K562 (cell line): ENCODE data around the gene HEPHL1. TPM values are rescaled to one million over a fixed set of nuclear protein-coding genes. Genes with fewer than 3 reads are reported as not detected.

Experiments
- ATAC-seq: fragments of 200-7000 bp; cut with Tn5 transposase; 3 replicates; pipeline ENCODE4 v1.9.1; 2020; ENCODE audit warnings: moderate library complexity
- BruUV-seq: library from RNA; stranded (reverse); fragments of 400-500 nt; replicated peaks from 2 replicates; lab custom pipeline; 2021; lab: Mats Ljungman, UMichigan
- CTCF ChIA-PET: fragments of 300-600 bp; formaldehyde crosslinking; extraction: SDS; loops from one replicate; lab custom pipeline; 2021; ENCODE audit warnings: low intra/inter-chr PET ratio; lab: Yijun Ruan, JAX
- POLR2A ChIA-PET: fragments of 300-600, 350-650 bp; sonication (Branson Sonifier 250); formaldehyde crosslinking; extraction: SDS; loops from one replicate; lab custom pipeline; 2021; ENCODE audit warnings: antibody characterized with exemption, inconsistent platforms; lab: Yijun Ruan, JAX
- DNase-seq, 4 experiments: peaks; one replicate each; pipeline versions ENCODE4 v3.0.0 to v3.0.0-alpha.2; 2011 to 2018; ENCODE audit warnings: low spot score in 3 of 4, mixed read lengths in 3 of 4; ENCODE audit errors: extremely low read depth in 1 of 4
- FAIRE-seq: peaks from 2 replicates; lab custom pipeline; 2011; peaks lifted over from hg19 to GRCh38; lab: Jason Lieb, UNC
- H2AFZ ChIP-seq: 2 replicates; pipeline ENCODE4 v1.6.0; 2011; ENCODE audit warnings: low read depth, low read length, control low read depth, inconsistent platforms
- H3K27ac ChIP-seq: fragments of 200-600 bp; 3 replicates; pipeline ENCODE4 v1.8.0; 2011; ENCODE audit warnings: low read depth, mild to moderate bottlenecking, control low read depth, inconsistent platforms, low read length, moderate library complexity, mixed read lengths; ENCODE audit errors: extremely low read depth
- H3K27me3 ChIP-seq, 2 experiments: fragments of 300-600 bp in 1 of 2; 2 replicates in 1 of 2; 3 replicates in 1 of 2; pipeline versions ENCODE4 v1.6.0 to v1.8.0; 2011; ENCODE audit warnings: inconsistent platforms in 2 of 2, low read length in 2 of 2, mild to moderate bottlenecking in 1 of 2, mixed read lengths in 1 of 2, moderate library complexity in 1 of 2; ENCODE audit not compliant: control insufficient read depth in 2 of 2, insufficient read depth in 2 of 2
- H3K36me3 ChIP-seq: fragments of 300-600 bp; 3 replicates; pipeline ENCODE4 v1.8.0; 2011; ENCODE audit warnings: mild to moderate bottlenecking, low read length, inconsistent platforms; ENCODE audit not compliant: control insufficient read depth, insufficient read depth
- H3K4me1 ChIP-seq, 2 experiments: fragments of 200-600 bp in 1 of 2; replicated peaks in 1 of 2; 2 replicates in 1 of 2; 3 replicates in 1 of 2; pipeline versions ENCODE4 v1.5.1 to v1.8.0; 2011; ENCODE audit warnings: inconsistent platforms in 2 of 2, low read length in 2 of 2, mild to moderate bottlenecking in 1 of 2, mixed read lengths in 1 of 2, moderate library complexity in 1 of 2; ENCODE audit not compliant: control insufficient read depth in 2 of 2, insufficient read depth in 2 of 2
- H3K4me2 ChIP-seq: 2 replicates; pipeline ENCODE4 v1.6.1; 2011; ENCODE audit warnings: low read length, control low read depth, inconsistent platforms, mixed read lengths; ENCODE audit not compliant: insufficient read depth
- H3K4me3 ChIP-seq: fragments of 200-600 bp; sonication (generic), shearing (Covaris generic); 2 replicates; pipeline ENCODE4 v1.5.1; 2016; ENCODE audit warnings: control low read depth, inconsistent platforms
- H3K79me2 ChIP-seq: fragments of 200-600 bp; 3 replicates; pipeline ENCODE4 v1.8.0; 2011; ENCODE audit warnings: low read length, inconsistent platforms; ENCODE audit not compliant: control insufficient read depth, insufficient read depth
- H3K9ac ChIP-seq, 2 experiments: 2 replicates each; pipeline versions ENCODE4 v1.6.0 to v1.6.1; 2011; ENCODE audit warnings: low read depth in 2 of 2, low read length in 2 of 2, control low read depth in 1 of 2, inconsistent platforms in 1 of 2, mild to moderate bottlenecking in 1 of 2, mixed read lengths in 1 of 2; ENCODE audit not compliant: insufficient read depth in 1 of 2
- H3K9me1 ChIP-seq: one replicate; pipeline ENCODE4 v1.6.0; 2011; ENCODE audit warnings: inconsistent platforms, mild to moderate bottlenecking, low read length, moderate library complexity; ENCODE audit not compliant: control insufficient read depth, insufficient read depth
- H3K9me3 ChIP-seq: replicated peaks from 2 replicates; pipeline ENCODE4 v1.5.1; 2011; ENCODE audit warnings: low read depth, low read length, inconsistent platforms; ENCODE audit not compliant: control insufficient read depth, insufficient read depth
- H4K20me1 ChIP-seq: replicated peaks from 2 replicates; pipeline ENCODE4 v1.6.1; 2011; ENCODE audit warnings: low read length, inconsistent platforms, mixed read lengths; ENCODE audit not compliant: control insufficient read depth, insufficient read depth
- EP400 ChIP-seq: fragments of 450-650 bp; IDR thresholded peaks from 2 replicates; pipeline ENCODE4 v1.6.1; 2017; ENCODE audit warnings: antibody characterized with exemption, mild to moderate bottlenecking, moderate library complexity
- ETV5 ChIP-seq: sonication (generic); formaldehyde crosslinking; IDR thresholded peaks from 2 replicates; pipeline ENCODE4 v1.4.0; 2020; ENCODE audit warnings: low read depth, mild to moderate bottlenecking, missing genetic modification reagents
- HDAC2 ChIP-seq: fragments of 450-650 bp; IDR thresholded peaks from 2 replicates; pipeline ENCODE4 v1.6.1; 2016; ENCODE audit warnings: mild to moderate bottlenecking
- ILF3 ChIP-seq: fragments of 450-650 bp; IDR thresholded peaks from 2 replicates; pipeline ENCODE4 v1.6.1; 2018; ENCODE audit warnings: antibody characterized with exemption, mild to moderate bottlenecking, moderate library complexity, borderline replicate concordance
- NCOA4 ChIP-seq: fragments of 450-650 bp; IDR thresholded peaks from 2 replicates; pipeline ENCODE4 v1.6.1; 2018; ENCODE audit warnings: mild to moderate bottlenecking; ENCODE audit not compliant: partially characterized antibody
- OTX1 ChIP-seq: fragments of 450-650 bp; formaldehyde crosslinking; IDR thresholded peaks from 2 replicates; pipeline ENCODE4 v1.4.0; 2022; ENCODE audit warnings: mild to moderate bottlenecking
- RBM39 ChIP-seq: fragments of 200-400 bp; formaldehyde crosslinking; optimal IDR thresholded peaks from 2 replicates; pipeline ENCODE3; 2018; ENCODE audit warnings: low read depth, low read length
- SRSF9 ChIP-seq: fragments of 200-400 bp; formaldehyde crosslinking; IDR thresholded peaks from 2 replicates; pipeline ENCODE4 v1.6.1; 2017; ENCODE audit warnings: low read depth, low read length, borderline replicate concordance
- WGBS: fragments of 100-300 bp; shearing (Covaris generic); methylation state at CpG from one replicate; pipeline ENCODE4 v1.1.6; 2016; ENCODE audit warnings: low coverage, mixed read lengths; ENCODE audit not compliant: insufficient coverage; ENCODE audit errors: missing lambda C conversion rate; 5-methylcytosine and 5-hydroxymethylcytosine counted together
- in situ Hi-C: fragments of 300-500 bp; cut with MboI; formaldehyde crosslinking; loops from 4 replicates; pipeline ENCODE4 v1.15.0; 2018; ENCODE audit warnings: inconsistent platforms, mixed read lengths
- intact Hi-C: fragments of 100-400 bp; cut with micrococcal nuclease; formaldehyde crosslinking; loops from 2 replicates; pipeline ENCODE4 v1.14.2; 2022
- polyA plus RNA-seq, 8 experiments: library from polyadenylated mRNA; depleted of rRNA in 4 of 8; stranded (reverse) in 5 of 8; unstranded in 3 of 8; fragments of >200 nt; fragmentation: Nextera tagmentation in 2 of 8; fragmentation: Illumina TruSeq in 1 of 8; extraction: Ambion mirVana in 2 of 8; extraction: Trizol in 1 of 8; gene quantifications; 2 replicates each; pipeline versions ENCODE4 v1.2.1 to v1.2.3, GENCODE V29; 2011 to 2014; ENCODE audit warnings: inconsistent platforms in 1 of 8, missing spikeins in 1 of 8
- total RNA-seq, 7 experiments: library from RNA; depleted of rRNA in 6 of 7; stranded (reverse); fragments of >200 nt in 6 of 7; fragmentation: Illumina TruSeq in 2 of 7; extraction: Trizol in 2 of 7; gene quantifications; 2 replicates each; pipeline versions ENCODE4 v1.2.1 to v1.2.3, GENCODE V29; 2011 to 2021; ENCODE audit warnings: low replicate concordance in 1 of 7
- TF ChIP-seq, protein P1 (sequence below): fragments of 450-650 bp; IDR thresholded peaks from 2 replicates; pipeline ENCODE4 v1.6.1; 2018; ENCODE audit not compliant: partially characterized antibody

HEPHL1 gene
- total and polyA plus RNA-seq, 9 of the 15 experiments (the other 6 are each of a cell fraction or from before 2014, with no cell fraction given): 0.01 TPM; not detected in 8

DNA sequence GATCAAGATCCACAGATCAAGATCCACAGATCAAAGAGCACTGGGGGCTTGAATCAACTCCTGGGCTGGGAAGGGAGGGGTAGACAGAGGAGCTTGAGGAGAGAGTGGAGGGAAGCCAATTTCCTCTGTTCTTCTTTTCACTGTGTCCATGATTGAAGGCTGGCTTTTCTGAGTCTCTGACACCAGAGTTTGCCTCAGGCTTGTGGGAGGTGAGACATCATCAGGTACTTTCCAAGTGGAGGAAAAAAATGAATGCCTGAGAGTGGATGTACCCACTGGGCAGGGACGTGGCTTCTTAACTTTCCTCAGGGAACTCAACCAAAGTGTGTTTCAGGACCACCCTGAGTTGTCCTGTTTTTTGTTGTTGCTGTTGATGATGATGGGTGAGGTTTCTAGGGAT lies 11.0 kb upstream of the HEPHL1 start:
- no peak for DNase-seq
- no peak for ATAC-seq
- intact Hi-C loops (no loop called here), in situ Hi-C loops (no loop called here)
- no peak for TF ChIP-seq SRSF9
- TF ChIP-seq, protein P1, sequence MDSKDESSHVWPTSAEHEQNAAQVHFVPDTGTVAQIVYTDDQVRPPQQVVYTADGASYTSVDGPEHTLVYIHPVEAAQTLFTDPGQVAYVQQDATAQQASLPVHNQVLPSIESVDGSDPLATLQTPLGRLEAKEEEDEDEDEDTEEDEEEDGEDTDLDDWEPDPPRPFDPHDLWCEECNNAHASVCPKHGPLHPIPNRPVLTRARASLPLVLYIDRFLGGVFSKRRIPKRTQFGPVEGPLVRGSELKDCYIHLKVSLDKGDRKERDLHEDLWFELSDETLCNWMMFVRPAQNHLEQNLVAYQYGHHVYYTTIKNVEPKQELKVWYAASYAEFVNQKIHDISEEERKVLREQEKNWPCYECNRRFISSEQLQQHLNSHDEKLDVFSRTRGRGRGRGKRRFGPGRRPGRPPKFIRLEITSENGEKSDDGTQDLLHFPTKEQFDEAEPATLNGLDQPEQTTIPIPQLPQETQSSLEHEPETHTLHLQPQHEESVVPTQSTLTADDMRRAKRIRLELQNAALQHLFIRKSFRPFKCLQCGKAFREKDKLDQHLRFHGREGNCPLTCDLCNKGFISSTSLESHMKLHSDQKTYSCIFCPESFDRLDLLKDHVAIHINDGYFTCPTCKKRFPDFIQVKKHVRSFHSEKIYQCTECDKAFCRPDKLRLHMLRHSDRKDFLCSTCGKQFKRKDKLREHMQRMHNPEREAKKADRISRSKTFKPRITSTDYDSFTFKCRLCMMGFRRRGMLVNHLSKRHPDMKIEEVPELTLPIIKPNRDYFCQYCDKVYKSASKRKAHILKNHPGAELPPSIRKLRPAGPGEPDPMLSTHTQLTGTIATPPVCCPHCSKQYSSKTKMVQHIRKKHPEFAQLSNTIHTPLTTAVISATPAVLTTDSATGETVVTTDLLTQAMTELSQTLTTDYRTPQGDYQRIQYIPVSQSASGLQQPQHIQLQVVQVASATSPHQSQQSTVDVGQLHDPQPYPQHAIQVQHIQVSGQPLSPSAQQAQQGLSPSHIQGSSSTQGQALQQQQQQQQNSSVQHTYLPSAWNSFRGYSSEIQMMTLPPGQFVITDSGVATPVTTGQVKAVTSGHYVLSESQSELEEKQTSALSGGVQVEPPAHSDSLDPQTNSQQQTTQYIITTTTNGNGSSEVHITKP: no peak
- no peak for TF ChIP-seq OTX1
- TF ChIP-seq EP400: no peak
- TF ChIP-seq HDAC2: no peak
- TF ChIP-seq ETV5 (CRISPR knock-in tag): no peak
- no peak for TF ChIP-seq RBM39
- TF ChIP-seq ILF3: no peak
- TF ChIP-seq NCOA4: no peak
- Histone ChIP-seq H3K4me2 (no peak overlapping the region), H3K9me1 (no peaks in the 10 kb centered on the region), H3K36me3 (no peaks in the 10 kb centered on the region), H4K20me1 (no peaks in the 10 kb centered on the region), H3K4me3 (no peak overlapping the region), H3K79me2 (no peaks in the 10 kb centered on the region), H3K9ac (no peak overlapping the region), H3K4me1 (no peaks in the 10 kb centered on the region), H3K9me3 (no peaks in the 10 kb centered on the region), H2AFZ (no peak overlapping the region), H3K27ac (no peak overlapping the region), H3K27me3 (no peaks in the 10 kb centered on the region)
- 8% methylated on average over 1 of the region's 1 CpG for WGBS
- FAIRE-seq: no peak
- BruUV-seq: no TSS peak
- ChIA-PET POLR2A (no interaction called here), CTCF (no interaction called here)
